Measurements from ENCODE around the gene NPFFR1.

Gene NPFFR1

DNA sequence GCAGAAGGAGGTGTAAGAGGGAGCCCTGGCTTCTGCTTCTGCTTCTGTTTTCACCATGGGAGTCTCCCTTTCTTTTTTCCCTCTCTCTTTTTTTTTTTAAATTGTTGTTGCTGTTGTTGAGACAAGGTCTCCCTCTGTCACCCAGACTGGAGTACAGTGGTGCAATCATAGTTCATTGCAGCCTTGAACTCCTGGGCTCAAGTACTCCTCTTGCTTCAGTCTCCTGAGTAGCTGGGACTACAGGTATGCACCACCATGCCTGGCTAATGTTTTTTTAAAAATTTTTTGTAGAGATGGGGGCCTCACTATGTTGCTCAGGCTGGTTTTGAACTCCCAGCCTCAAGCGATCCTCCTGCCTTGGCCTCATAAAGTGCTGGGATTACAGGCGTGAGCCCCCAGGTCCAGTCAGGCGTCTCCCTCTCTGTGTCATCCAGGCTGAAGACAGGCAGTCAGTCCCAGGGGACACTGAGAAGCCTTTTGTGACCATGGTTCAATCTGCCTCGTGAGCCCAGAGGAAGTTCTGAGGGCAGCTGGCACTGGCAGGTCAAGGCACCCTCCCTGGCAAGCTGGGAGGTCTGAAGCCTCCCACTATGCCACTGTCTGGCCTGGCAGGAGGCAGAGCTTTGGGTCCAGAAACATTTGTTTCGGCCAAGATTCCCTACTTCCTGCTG lies 33.6 kb upstream of the NPFFR1 start:
- no peak for TF ChIP-seq POLR2AphosphoS5 (IDR thresholded peaks at IDR 0.05; ENCODE audit: low read depth, low read length)
- no peak for FAIRE-seq

DNA sequence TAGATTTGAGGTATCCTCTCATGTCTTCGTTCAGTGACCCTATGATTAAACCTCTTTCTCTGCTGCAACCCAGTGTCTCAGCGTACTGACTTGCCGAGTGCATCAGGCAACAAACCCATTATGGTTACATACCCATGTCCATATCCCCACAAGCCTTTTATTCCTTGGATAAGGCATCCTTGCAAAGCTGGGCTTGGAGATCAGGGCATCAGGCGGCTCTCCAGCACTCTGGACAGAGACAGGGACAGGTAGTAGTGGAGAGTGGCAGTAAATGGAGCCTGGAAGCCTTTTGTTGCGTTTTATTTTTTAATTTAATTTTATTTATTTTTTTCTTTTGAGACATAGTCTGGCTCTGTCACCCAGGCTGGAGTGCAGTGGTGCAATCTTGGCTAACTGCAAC lies 32.0 kb upstream of the NPFFR1 start:
- DNase-seq (ENCODE audit: insufficient read length, low spot score) (no peak), FAIRE-seq (no peak)
- TF ChIP-seq POLR2AphosphoS5 (IDR thresholded peaks at IDR 0.05; ENCODE audit: low read depth, low read length) (no peak), PAX5 (IDR thresholded peaks at IDR 0.05; ENCODE audit: insufficient read depth, low read length, severe bottlenecking) (no peak), POLR2A (IDR thresholded peaks at IDR 0.05; ENCODE audit: low read depth, low read length) (no peak), POU2F2 (IDR thresholded peaks at IDR 0.05; ENCODE audit: low read depth, low read length) (no peak), TAF1 (IDR thresholded peaks at IDR 0.05; ENCODE audit: low read depth, low read length) (no peak), SPI1 (IDR thresholded peaks at IDR 0.05; ENCODE audit: low read depth, low read length) (no peak)

More for the DNA sequence above, 33.6 kb upstream of the NPFFR1 start:
- no peak for DNase-seq (ENCODE audit: insufficient read length, low spot score)

- FAIRE-seq (no peak), DNase-seq (ENCODE audit: insufficient read length, low spot score) (no peak)
- no peak for TF ChIP-seq PAX5 (IDR thresholded peaks at IDR 0.05; ENCODE audit: insufficient read depth, low read length, severe bottlenecking)
- no peak for TF ChIP-seq POLR2A (IDR thresholded peaks at IDR 0.05; ENCODE audit: low read depth, low read length)
- no peak for TF ChIP-seq POLR2AphosphoS5 (IDR thresholded peaks at IDR 0.05; ENCODE audit: low read depth, low read length)
- TF ChIP-seq SPI1 (IDR thresholded peaks at IDR 0.05; ENCODE audit: low read depth, low read length) = no peak
- no peak for TF ChIP-seq TAF1 (IDR thresholded peaks at IDR 0.05; ENCODE audit: low read depth, low read length)
- no peak for TF ChIP-seq POU2F2 (IDR thresholded peaks at IDR 0.05; ENCODE audit: low read depth, low read length)
Measured at GRCh38 chr10:70315276-70315675, 31.5 kb upstream of the NPFFR1 start.

- DNase-seq (ENCODE audit: insufficient read length, low spot score) = no peak
- no peak for FAIRE-seq
- no peak for TF ChIP-seq POLR2A (IDR thresholded peaks at IDR 0.05; ENCODE audit: low read depth, low read length)
- no peak for TF ChIP-seq SPI1 (IDR thresholded peaks at IDR 0.05; ENCODE audit: low read depth, low read length)
- no peak for TF ChIP-seq PAX5 (IDR thresholded peaks at IDR 0.05; ENCODE audit: insufficient read depth, low read length, severe bottlenecking)
- TF ChIP-seq POLR2AphosphoS5 (IDR thresholded peaks at IDR 0.05; ENCODE audit: low read depth, low read length) = no peak
- TF ChIP-seq TAF1 (IDR thresholded peaks at IDR 0.05; ENCODE audit: low read depth, low read length) = no peak
- TF ChIP-seq POU2F2 (IDR thresholded peaks at IDR 0.05; ENCODE audit: low read depth, low read length) = no peak
Measured at GRCh38 chr10:70312972-70313371, 29.2 kb upstream of the NPFFR1 start.

DNA sequence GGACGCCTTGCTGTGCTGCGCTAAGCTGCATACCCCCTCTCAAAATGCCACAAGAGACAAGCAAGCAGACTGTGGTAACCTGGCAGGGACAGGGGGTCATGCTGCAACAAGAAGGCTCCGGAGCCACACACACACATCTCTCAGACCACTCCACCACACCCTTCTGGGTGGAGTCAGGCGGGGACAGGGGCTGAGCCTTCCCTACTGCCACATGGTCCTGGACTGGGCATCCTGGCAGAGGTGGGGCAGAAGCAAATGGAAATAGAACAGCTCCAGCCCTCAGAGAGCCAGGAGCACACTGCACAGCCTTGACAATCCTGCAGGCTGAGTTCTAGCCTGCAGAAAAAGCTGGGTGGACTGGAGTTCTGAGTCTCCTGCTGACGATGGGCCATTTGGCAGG lies 28.4 kb upstream of the NPFFR1 start:
- DNase-seq (ENCODE audit: insufficient read length, low spot score) = no peak
- TF ChIP-seq SPI1 (IDR thresholded peaks at IDR 0.05; ENCODE audit: low read depth, low read length) = no peak
- no peak for TF ChIP-seq POU2F2 (IDR thresholded peaks at IDR 0.05; ENCODE audit: low read depth, low read length)
- TF ChIP-seq POLR2A (IDR thresholded peaks at IDR 0.05; ENCODE audit: low read depth, low read length) = no peak
- TF ChIP-seq POLR2AphosphoS5 (IDR thresholded peaks at IDR 0.05; ENCODE audit: low read depth, low read length) = no peak
- no peak for TF ChIP-seq PAX5 (IDR thresholded peaks at IDR 0.05; ENCODE audit: insufficient read depth, low read length, severe bottlenecking)
- TF ChIP-seq TAF1 (IDR thresholded peaks at IDR 0.05; ENCODE audit: low read depth, low read length) = no peak
- no peak for FAIRE-seq

GRCh38 chr10:70311698-70312097 lies 27.9 kb upstream of the NPFFR1 start:
- DNase-seq (ENCODE audit: insufficient read length, low spot score) (no peak), FAIRE-seq (no peak)
- no peak for TF ChIP-seq POLR2A (IDR thresholded peaks at IDR 0.05; ENCODE audit: low read depth, low read length)
- TF ChIP-seq SPI1 (IDR thresholded peaks at IDR 0.05; ENCODE audit: low read depth, low read length) = no peak
- no peak for TF ChIP-seq POU2F2 (IDR thresholded peaks at IDR 0.05; ENCODE audit: low read depth, low read length)
- TF ChIP-seq PAX5 (IDR thresholded peaks at IDR 0.05; ENCODE audit: insufficient read depth, low read length, severe bottlenecking) = no peak
- TF ChIP-seq TAF1 (IDR thresholded peaks at IDR 0.05; ENCODE audit: low read depth, low read length) = no peak
- no peak for TF ChIP-seq POLR2AphosphoS5 (IDR thresholded peaks at IDR 0.05; ENCODE audit: low read depth, low read length)

- FAIRE-seq (no peak), DNase-seq (ENCODE audit: insufficient read length, low spot score) (no peak)
- no peak for TF ChIP-seq PAX5 (IDR thresholded peaks at IDR 0.05; ENCODE audit: insufficient read depth, low read length, severe bottlenecking)
- no peak for TF ChIP-seq POLR2A (IDR thresholded peaks at IDR 0.05; ENCODE audit: low read depth, low read length)
- no peak for TF ChIP-seq POU2F2 (IDR thresholded peaks at IDR 0.05; ENCODE audit: low read depth, low read length)
- TF ChIP-seq POLR2AphosphoS5 (IDR thresholded peaks at IDR 0.05; ENCODE audit: low read depth, low read length) = no peak
- no peak for TF ChIP-seq SPI1 (IDR thresholded peaks at IDR 0.05; ENCODE audit: low read depth, low read length)
Measured at GRCh38 chr10:70309661-70310060, 25.9 kb upstream of the NPFFR1 start.

DNA sequence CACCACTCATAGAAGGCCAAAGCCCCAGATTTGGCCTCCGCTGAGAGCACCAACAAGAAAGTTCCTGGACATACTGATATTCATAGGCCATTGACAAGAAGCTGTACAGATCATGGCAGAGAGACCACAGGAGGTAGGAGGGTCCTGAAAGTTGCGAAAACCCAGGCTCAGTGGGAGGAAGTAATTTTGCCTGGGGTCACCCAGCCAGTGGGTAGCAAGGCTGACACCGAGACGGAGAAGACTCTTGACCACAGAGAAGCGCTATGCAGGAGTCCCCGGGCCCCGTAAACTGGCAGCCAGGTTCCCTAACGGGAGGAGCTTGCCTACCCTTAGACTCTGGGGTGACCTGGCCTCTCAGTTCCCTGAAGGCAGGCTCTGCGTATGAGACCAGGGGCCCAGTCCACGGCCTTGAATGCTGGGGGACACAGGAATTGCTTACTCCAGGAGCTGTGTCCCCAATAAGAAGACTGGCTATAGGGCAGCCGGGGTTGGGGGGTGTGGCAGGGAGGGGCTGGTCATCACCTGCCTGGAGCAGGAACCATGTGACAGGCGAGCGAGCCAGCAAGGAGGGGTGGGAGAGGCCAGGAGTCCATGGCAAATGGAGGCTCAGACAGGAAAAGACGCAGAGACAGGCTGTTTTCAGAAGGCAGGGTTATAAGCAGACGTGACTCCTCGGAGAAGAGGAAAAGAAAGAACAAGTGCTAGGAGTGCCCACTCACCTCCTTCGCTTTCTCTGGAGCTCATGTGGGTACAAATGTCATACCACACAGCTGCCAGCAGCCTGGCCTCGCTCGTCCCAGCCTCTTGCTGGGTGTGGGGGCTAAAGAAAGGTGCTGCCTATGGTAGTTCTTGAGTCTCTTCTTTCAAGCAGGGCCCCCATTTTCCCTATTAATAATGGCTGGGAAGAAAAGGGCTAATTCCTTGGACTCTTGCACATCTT lies 24.6 kb upstream of the NPFFR1 start:
- FAIRE-seq (no peak), DNase-seq (ENCODE audit: insufficient read length, low spot score) (no peak)
- TF ChIP-seq PAX5 (IDR thresholded peaks at IDR 0.05; ENCODE audit: insufficient read depth, low read length, severe bottlenecking) (no peak), SPI1 (IDR thresholded peaks at IDR 0.05; ENCODE audit: low read depth, low read length) (no peak), POLR2A (IDR thresholded peaks at IDR 0.05; ENCODE audit: low read depth, low read length) (no peak), POU2F2 (IDR thresholded peaks at IDR 0.05; ENCODE audit: low read depth, low read length) (no peak), POLR2AphosphoS5 (IDR thresholded peaks at IDR 0.05; ENCODE audit: low read depth, low read length) (no peak), TAF1 (IDR thresholded peaks at IDR 0.05; ENCODE audit: low read depth, low read length) (no peak)

DNA sequence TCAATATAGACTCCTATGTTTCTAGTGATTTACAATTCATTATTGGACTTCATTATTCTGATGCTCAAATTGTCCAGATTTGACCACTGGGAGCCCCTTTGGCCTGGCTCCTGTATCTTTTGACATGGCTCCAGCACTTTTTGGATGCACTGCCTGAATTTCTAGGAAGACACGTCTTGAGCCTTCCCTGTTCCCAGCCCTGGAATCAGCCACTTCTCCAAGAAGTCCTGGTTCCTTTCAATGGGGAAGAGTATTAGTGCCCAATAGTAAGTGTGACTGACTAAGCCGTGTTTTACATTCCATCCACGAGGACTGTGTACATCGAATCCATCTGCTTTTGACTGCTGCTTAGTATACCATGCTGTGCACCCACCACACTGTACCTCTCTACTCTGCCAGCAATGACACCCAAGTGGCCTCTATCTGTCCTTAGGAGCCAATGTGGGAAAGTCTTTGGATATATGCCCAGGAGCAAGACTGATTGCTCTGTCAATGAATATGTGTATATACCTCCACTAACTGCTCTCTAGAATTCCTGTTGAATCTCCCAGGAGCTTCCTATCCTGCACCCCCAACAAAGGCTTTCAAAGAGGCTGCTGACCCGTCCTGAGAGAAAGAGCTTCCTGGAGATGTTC lies 23.2 kb upstream of the NPFFR1 start:
- DNase-seq (ENCODE audit: insufficient read length, low spot score) = no peak
- TF ChIP-seq TAF1 (IDR thresholded peaks at IDR 0.05; ENCODE audit: low read depth, low read length) (no peak), POLR2A (IDR thresholded peaks at IDR 0.05; ENCODE audit: low read depth, low read length) (no peak), SPI1 (IDR thresholded peaks at IDR 0.05; ENCODE audit: low read depth, low read length) (no peak), POU2F2 (IDR thresholded peaks at IDR 0.05; ENCODE audit: low read depth, low read length) (no peak), POLR2AphosphoS5 (IDR thresholded peaks at IDR 0.05; ENCODE audit: low read depth, low read length) (no peak), PAX5 (IDR thresholded peaks at IDR 0.05; ENCODE audit: insufficient read depth, low read length, severe bottlenecking) (no peak)
- no peak for FAIRE-seq

Data from GM12891 (cell line).